Parathyroid adenoma (tissue), 2 donors: Measurements from ENCODE around the gene PDCL3.

Experiments
- H2AFZ ChIP-seq: fragments of 300-600 bp; sonication (generic); one replicate; pipeline ENCODE4 v1.7.0; 2017; ENCODE audit warnings: antibody characterized with exemption, mild to moderate bottlenecking
- H3K27ac ChIP-seq: fragments of 300-600 bp; sonication (generic); one replicate; pipeline ENCODE4 v1.7.0; 2017
- H3K27me3 ChIP-seq: fragments of 300-600 bp; sonication (generic); one replicate; pipeline ENCODE4 v1.7.0; 2017; ENCODE audit warnings: low read length; ENCODE audit not compliant: control insufficient read depth, insufficient read depth
- H3K36me3 ChIP-seq: fragments of 300-600 bp; sonication (generic); one replicate; pipeline ENCODE4 v1.7.0; 2017; ENCODE audit warnings: low read length; ENCODE audit not compliant: control insufficient read depth, insufficient read depth
- H3K4me1 ChIP-seq: fragments of 300-600 bp; sonication (generic); one replicate; pipeline ENCODE4 v1.7.0; 2017; ENCODE audit warnings: control low read depth
- H3K4me2 ChIP-seq: fragments of 300-600 bp; sonication (generic); one replicate; pipeline ENCODE4 v1.7.0; 2017; ENCODE audit warnings: low read length
- H3K4me3 ChIP-seq: fragments of 300-600 bp; sonication (generic); one replicate; pipeline ENCODE4 v1.7.0; 2017; ENCODE audit warnings: low read depth, low read length
- H3K79me2 ChIP-seq: fragments of 300-600 bp; sonication (generic); one replicate; pipeline ENCODE4 v1.7.0; 2017; ENCODE audit warnings: control low read depth
- H3K9ac ChIP-seq: fragments of 300-600 bp; sonication (generic); one replicate; pipeline ENCODE4 v1.7.0; 2017; ENCODE audit warnings: mild to moderate bottlenecking
- H3K9me3 ChIP-seq: fragments of 300-600 bp; sonication (generic); one replicate; pipeline ENCODE4 v1.7.0; 2017; ENCODE audit warnings: low read length; ENCODE audit not compliant: control insufficient read depth
- TF ChIP-seq, protein P1 (sequence below): fragments of 300-600 bp; sonication (generic); IDR thresholded peaks from one replicate; pipeline ENCODE4 v1.7.0; 2017; ENCODE audit warnings: antibody characterized with exemption, mild to moderate bottlenecking
- donor health status: primary hyperparathyroidism.

Gene PDCL3

DNA sequence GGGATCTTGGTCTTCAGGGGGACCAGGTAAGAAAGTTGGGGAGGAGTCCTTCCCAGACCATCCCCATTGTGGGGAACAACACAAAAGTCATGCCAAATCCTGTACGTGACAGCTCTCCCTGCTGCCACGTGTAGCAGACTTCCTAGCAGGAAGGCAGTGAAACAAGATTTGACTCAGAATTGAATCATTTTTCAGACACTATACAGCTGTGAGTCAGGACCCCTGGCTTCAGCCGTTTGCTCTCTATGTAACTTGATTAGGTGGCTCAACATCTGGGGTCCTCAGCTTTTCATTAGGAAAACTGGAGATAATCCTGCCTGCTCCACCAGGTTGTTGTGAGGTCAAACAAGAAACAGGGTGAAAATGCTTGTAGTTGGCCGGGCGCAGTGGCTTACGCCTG, 32.9 kb upstream of the PDCL3 start:
- Histone ChIP-seq H3K9ac (no peak overlapping the region), H3K27me3 (no peaks in the 10 kb centered on the region), H3K79me2 (no peaks in the 10 kb centered on the region), H3K9me3 (no peaks in the 10 kb centered on the region), H2AFZ (no peak overlapping the region), H3K4me1 (no peaks in the 10 kb centered on the region), H3K4me2 (no peak overlapping the region), H3K36me3 (no peaks in the 10 kb centered on the region), H3K27ac (no peak overlapping the region), H3K4me3 (no peak overlapping the region)
- TF ChIP-seq, protein P1, sequence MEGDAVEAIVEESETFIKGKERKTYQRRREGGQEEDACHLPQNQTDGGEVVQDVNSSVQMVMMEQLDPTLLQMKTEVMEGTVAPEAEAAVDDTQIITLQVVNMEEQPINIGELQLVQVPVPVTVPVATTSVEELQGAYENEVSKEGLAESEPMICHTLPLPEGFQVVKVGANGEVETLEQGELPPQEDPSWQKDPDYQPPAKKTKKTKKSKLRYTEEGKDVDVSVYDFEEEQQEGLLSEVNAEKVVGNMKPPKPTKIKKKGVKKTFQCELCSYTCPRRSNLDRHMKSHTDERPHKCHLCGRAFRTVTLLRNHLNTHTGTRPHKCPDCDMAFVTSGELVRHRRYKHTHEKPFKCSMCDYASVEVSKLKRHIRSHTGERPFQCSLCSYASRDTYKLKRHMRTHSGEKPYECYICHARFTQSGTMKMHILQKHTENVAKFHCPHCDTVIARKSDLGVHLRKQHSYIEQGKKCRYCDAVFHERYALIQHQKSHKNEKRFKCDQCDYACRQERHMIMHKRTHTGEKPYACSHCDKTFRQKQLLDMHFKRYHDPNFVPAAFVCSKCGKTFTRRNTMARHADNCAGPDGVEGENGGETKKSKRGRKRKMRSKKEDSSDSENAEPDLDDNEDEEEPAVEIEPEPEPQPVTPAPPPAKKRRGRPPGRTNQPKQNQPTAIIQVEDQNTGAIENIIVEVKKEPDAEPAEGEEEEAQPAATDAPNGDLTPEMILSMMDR: no peak

GRCh38 chr2:100535855-100536254, 26.9 kb upstream of the PDCL3 start:
- Histone ChIP-seq H3K36me3 (no peaks in the 10 kb centered on the region), H2AFZ (no peak overlapping the region), H3K4me1 (no peaks in the 10 kb centered on the region), H3K9me3 (no peaks in the 10 kb centered on the region), H3K27me3 (no peaks in the 10 kb centered on the region), H3K9ac (no peak overlapping the region), H3K27ac (no peak overlapping the region), H3K79me2 (no peaks in the 10 kb centered on the region), H3K4me2 (no peak overlapping the region), H3K4me3 (no peak overlapping the region)
- TF ChIP-seq, protein P1: no peak

DNA sequence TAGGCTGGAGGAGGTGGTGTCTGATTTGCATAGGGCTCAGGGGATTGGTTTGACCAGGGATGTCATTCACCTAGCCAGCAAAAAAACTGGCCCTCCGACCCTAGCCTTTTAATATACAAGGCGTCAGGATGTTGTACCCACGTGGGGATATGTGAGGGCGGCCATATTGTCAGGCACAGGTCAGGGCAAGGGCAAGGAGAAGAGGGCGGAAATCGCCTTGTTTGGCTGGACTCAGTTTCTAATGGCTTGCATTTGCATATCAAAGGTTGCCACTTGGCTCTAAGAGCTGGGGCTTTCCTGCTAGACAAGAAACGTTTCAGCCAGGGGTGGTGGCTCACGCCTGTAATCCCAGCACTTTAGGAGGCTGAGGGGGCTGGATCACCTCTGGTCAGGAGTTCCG, 24.9 kb upstream of the PDCL3 start:
- H3K4me3 ChIP-seq: no peak overlapping the region
- H3K4me1 ChIP-seq: no peaks in the 10 kb centered on the region
- no peak overlapping the region for H3K27ac ChIP-seq
- H3K9me3 ChIP-seq: no peaks in the 10 kb centered on the region
- no peaks in the 10 kb centered on the region for H3K79me2 ChIP-seq
- no peak overlapping the region for H2AFZ ChIP-seq
- TF ChIP-seq, protein P1: no peak
- no peaks in the 10 kb centered on the region for H3K27me3 ChIP-seq
- no peak overlapping the region for H3K4me2 ChIP-seq
- no peaks in the 10 kb centered on the region for H3K36me3 ChIP-seq
- H3K9ac ChIP-seq: no peak overlapping the region

DNA sequence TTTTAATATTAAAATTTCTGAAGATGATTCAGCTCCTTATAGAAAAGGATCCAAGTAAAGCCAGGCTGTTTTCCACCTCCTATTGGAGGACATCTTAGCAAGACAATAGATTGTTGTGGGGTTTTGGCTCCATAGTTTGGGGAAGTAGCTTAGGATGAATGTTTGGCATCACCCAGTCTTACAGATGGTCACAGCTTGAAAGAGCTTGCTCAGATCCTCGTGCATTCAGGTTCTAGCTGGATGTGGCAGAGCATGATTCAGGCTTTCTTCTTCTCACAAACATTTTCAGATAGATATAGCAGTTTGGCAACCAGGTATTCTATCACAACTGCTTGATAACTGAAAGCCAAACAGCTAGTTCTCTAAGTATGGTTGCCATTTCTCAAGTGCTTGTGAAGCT, 23.6 kb upstream of the PDCL3 start:
- H3K36me3 ChIP-seq: no peaks in the 10 kb centered on the region
- no peaks in the 10 kb centered on the region for H3K79me2 ChIP-seq
- no peak overlapping the region for H3K4me3 ChIP-seq
- no peaks in the 10 kb centered on the region for H3K9me3 ChIP-seq
- H3K9ac ChIP-seq: no peak overlapping the region
- no peak overlapping the region for H2AFZ ChIP-seq
- TF ChIP-seq, protein P1: no peak
- no peaks in the 10 kb centered on the region for H3K4me1 ChIP-seq
- no peaks in the 10 kb centered on the region for H3K27me3 ChIP-seq
- no peak overlapping the region for H3K4me2 ChIP-seq
- no peak overlapping the region for H3K27ac ChIP-seq

GRCh38 chr2:100541404-100541803, 21.4 kb upstream of the PDCL3 start:
- Histone ChIP-seq H3K9ac (no peak overlapping the region), H3K4me3 (no peak overlapping the region), H2AFZ (no peak overlapping the region), H3K4me2 (no peak overlapping the region), H3K36me3 (no peaks in the 10 kb centered on the region), H3K79me2 (no peaks in the 10 kb centered on the region), H3K4me1 (no peaks in the 10 kb centered on the region), H3K27ac (no peak overlapping the region), H3K27me3 (no peaks in the 10 kb centered on the region), H3K9me3 (no peaks in the 10 kb centered on the region)
- TF ChIP-seq, protein P1: no peak
